Renal pelvis (tissue), 4 donors: ENCODE results near the gene RRP15. TPM values are rescaled to one million over a fixed set of nuclear protein-coding genes. Genes with fewer than 3 reads are reported as not detected.

Experiments
- DNase-seq: peaks from one replicate; pipeline ENCODE4 v3.0.0-alpha.2; 2013
- polyA plus RNA-seq, 3 donors: library from polyadenylated mRNA; unstranded; fragments of 120-200 nt; gene quantifications; one replicate each; pipeline ENCODE4 v1.2.1, GENCODE V29; 2013; ENCODE audit not compliant: insufficient read length in 3 of 3

RRP15 gene
- polyA plus RNA-seq, 3 donors: 21.9 to 26.2 (median 22.4) TPM

DNA sequence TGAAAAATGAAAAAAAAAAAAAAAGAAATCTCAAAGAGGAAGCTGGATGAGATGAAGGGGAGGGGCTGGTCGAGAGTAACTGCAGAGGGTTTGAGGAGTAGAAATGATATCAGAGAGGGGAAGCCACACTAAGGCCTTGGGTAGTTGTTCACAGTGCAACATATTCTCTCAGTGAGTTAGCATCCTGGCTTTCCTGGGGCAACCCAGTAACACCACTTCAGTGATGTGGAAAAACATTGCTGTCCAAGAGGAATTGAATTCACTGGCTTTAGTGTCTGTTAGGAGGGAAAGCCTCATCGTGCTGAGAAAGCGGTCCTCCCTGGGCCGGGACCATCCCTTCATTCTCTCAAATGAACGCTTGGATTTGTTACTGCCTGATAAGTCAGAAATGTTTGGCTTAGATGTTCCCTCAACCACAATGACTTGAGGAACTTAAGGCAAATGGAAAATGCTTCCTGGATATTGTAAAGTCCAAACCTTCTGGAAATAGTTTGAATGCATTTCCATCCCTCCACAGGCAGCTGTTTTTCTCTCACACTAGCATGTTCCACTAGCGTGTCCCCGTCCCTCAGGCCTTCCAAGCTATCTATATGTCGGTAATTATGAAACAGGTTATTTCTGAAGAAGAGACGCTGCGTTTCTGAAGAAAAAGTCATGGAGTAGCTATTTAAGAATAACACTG is 72.3 kb downstream of the RRP15 start:
- no peak for DNase-seq

DNA sequence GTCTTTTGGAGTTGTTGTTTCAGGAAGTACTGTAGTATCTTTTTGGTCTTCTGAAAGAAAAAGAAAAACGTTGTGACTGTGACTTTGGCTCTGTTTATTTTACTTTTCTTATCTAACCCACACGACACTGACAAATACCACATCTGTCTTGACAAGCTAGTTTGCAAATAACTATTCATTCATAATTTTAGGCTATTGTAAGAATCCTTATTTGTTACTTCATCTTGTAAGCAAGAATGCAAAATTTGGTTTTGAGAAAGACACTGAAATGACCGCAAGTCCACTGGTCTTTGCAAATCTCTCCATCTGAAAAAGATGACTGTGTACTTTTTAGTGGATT is 72.8 kb downstream of the RRP15 start:
- no peak for DNase-seq

DNA sequence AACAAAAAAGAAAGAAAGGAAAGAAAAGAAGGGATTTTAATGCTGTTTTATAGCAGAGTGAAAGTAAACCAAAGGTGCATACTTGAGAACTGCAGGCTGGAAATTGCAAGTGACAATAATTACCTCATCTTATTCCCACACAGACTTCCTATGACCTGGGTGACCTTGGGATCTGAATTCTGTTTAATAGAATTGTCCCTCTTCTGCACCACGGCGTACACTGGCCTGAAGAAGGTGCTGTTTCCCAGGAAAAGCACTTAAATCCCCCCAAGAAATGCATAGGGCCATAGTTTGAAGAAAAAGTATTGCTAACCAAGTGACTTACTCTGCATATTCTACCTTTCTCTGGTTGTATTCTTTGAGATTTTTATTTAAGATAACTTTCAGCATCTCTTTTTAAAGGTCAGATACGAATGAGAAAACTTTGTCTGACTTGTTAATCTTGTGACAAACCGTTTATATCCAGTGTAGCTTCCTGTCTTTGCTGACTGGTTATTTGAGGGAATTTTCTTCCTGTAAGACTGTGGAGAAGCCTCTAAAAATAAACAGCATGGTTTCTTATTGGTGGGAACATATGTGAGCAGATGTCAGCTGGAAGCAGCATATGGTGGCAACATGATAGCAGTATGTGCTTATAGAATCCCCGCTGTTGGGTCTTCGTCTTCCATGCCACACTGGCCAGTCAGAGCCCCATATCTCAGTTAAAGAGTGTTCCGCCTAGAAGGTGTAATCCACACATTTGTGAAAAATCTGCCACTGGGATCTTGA is 76.4 kb downstream of the RRP15 start:
- no peak for DNase-seq

DNA sequence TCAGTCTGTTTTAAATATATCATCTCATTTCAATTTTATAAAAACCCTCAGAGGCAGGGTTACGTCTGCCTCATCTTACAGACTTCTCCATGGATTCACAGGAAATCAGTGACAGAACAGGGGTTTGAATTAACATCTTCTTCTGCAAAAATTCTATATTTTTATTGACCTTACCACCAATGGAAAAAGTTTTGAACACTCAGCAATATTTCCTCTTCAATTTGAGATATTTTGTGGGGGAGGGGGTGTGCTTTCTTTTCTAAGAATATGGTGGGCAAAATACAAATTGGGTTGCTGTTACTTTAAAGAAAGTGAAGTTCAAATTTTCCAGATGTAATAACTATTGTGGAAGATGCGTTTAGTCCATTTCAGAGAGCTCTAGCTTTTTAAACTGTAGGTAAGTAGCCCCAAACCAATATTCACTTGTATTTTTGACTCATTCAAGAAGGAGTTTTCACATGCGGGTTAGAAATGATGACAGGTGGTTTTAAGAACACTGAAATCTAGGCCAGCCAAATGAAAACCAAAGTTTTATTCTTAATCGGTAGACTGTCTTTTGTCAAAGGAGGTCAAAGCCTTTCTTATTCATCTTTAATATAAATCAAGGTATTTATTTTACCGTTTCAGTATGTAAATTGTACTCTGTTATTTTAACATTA is 77.5 kb downstream of the RRP15 start:
- DNase-seq: no peak

DNA sequence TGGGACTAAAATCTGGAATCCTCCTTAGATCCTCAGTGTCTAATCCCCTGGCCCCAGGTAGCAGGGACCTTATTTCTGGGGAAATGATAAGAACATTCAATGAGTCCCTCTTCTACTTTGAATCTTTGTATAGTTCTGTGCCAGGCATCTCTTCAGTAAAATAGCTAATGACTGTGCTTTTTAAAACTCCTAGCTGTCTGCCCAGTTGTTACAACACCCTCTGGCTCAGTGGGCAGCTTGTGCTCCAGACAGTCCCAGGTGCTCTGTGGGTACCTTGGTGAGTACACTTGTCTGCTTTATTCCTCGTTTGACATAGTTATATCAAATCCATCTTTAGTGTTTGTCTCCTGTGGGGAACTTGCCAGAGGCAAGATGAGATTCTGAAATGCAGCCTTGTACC is 78.0 kb downstream of the RRP15 start:
- DNase-seq: no peak

DNA sequence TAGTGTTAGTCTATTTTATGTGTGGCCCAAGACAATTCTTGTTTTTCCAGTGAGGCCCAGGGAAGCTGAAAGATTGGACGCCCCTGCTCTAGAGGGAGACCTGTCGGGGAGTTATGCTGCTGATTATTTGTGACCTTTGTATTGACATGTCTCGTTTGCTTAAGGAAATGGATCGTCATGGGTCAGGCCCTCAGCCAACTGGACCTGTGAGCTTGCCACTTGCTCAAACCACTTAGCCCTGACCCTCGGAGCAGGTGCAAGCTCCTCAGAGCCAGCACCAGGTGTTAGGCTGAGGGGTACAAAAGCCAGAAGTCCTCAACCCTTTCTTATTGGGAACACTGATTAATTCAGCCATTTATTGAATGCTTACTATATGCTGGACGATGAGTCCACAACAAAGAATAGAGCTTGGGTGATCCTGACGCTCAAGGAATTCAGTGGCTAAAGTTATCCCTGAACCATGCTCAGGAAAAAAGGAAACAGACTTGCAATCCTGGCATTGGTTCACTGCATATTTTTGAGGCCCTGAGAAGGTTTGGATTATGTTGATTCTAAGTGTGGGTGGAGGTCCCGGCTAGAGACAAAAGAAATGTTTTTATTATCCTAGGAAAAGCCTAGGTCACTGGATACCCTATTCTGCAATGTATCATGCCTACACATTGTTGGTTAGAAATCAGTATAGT is 79.1 kb downstream of the RRP15 start:
- no peak for DNase-seq

DNA sequence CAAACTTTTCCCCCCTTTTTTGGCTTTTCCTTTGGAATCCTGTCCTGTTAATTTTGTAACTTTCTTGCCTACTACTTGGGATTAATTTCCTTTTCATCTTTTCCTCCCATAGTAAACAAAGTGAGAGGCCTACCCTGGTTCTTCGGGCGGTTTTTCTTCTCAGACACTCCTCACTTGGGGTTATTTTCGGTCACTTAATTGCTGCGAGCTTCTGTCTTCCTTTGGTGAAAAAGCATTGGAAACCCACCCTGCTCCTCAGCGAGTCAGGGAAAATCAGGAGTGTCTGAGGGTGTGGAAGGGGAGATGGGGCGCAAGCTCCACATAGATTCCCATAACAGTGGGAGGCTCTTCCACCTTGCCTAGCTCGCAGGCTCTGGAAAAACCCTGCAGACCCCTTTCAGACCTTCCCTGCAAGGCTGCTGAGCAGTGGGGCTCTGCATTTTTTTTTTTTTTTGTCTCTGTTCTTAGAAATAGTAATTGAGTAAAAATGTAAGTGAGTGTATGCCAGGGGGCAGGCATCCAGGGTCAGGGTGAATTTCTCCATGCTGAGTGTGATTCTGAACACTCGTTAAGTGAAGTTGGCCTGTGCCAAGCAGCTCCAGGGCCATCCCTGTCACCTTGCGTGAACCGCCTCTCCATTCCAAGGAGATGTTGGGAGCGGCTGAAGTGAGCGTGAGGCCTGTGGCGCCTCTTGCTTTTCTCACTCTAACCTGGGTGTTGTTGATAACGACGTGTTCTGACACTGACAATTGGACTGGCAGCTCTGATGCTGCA is 80.3 kb downstream of the RRP15 start:
- no peak for DNase-seq

DNA sequence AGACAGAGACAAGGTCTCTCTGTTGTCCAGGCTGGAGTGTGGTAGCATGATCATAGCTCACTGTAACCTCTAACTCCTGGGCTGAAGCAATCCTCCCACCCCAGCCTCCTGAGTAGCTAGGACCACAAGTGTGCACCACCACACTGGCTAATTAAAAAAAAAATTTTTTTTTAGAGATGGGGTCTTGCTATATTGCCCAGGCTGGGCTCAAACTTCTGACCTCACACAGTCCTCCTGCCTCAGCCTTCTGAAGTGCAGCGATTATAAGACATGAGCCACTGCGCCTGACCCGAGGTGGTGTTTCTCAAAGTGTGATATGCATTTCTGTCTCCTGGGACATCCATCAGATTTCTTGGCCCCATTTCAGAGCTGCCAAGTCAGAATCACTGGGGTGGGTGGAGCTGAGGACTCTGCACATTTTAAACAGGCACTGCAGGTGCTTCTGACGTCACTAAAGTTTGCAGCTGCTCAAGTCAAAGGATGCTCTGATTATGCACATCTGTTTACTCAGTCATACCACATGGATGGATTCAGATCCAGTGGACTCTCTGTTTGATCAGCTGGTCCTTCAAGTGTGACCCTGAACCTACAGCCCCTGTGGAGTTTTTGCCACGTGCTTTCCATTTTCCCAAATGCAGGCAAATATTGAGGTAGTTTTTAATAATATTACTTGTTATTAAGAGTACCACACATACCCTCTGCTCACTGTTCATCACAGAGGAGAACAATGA is 81.4 kb downstream of the RRP15 start:
- no peak for DNase-seq

DNA sequence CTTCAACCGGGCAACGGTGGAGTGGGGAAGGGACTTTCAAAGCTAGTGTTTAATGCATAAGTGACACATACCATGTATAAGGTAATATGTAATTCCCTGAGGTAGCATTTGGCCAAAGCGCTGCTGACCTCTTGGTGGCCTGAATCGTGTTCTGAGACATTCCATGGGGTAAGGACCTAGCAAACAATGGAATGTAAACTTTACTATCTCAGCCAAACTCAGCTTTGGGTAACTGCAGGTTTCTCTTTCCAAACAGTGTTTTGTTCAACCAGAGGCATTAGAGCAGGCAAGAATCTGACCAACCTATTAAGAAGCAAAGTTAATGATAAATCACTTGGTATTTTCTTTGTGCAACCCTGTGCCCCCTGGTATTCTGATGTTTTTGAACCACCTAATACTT is 82.0 kb downstream of the RRP15 start:
- no peak for DNase-seq

DNA sequence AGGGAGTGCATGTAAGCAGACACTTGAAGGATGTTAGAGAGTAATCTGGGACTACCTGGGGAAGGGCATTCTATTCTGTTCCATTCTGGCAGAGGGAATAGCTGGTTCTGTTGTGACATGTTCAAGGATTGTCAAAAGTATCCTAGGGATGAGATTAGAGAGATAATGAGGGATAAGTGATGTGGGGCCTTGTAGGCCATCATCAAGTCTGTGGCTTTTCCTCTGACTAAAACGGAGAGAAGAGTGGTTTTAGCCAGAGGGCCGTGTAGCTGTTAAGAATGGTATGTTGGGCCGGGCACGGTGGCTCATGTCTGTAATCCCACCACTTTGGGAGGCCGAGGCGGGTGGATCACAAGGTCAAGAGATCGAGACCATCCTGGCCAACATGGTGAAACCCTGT is 83.6 kb downstream of the RRP15 start:
- no peak for DNase-seq

DNA sequence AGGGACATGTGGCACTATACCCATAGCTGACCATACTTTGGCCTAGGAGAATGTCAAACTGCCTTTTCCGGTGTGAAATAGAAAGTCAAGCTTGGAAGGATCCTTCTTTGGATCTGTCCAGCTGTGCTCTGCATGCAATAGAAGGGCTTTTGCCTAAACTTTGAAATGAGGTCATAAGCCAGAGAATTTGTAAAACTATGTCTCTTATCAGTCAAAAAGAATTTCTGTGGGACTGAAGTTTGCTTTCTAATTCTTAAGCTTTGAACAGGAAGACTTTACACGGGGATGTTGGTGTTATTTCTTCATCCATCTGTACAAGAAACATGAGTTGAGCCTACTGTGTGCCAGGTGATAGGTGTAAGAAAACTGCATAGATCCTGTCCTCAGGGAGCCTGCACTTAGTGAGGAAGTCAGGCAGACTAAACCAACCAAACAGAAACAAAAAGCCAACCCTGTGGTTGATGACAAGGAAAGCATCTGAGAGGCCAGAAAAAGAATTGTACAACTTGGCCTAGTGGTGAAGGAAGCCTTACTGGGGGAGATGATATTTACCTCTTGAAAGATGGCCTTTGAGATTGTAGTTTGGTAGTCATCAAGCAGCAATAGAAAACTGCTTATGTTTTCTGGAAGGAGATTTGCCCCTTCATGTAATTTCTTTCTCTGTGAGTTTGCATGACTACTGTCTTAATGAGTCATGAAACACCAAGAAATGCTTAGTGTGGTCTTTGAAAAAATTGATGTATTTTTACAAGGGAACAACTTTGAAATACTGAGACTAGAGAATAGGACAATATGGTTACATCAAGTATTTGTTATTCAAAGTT is 84.8 kb downstream of the RRP15 start:
- DNase-seq: no peak

DNA sequence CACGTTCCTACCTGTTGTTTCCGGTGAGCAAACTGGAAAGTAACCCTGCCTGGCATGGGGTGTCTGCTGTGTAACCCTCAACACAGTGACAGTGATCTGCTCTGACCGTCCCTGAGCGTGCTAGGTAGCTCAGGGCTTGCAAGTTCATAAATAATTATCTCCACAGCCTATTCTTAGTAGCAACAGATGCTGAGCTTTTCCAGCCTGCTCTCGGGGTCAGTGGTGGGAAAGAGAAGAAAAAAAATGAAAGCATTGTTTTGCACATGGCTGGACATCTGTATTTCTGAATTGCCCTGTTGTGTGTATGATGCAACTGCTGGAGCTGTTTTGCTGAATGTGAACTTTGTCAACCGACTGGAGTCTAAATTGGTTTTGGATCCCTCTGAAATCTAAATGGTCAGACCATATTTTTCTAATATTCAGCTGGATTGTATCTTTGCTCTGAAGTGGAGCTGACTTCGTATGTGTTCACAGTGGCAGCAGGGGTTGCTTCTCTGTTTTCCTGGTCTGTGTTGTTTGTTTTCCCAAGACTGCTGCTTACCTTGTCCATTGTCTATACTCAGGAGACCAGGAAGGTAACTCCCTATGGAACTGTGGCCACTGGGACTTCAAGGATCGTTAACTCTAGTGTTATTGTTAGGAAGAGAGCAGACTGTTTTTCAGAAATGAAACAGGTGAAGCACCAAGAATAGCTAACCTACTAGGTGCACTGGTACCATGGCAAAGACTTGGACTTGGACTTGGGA is 87.0 kb downstream of the RRP15 start:
- no peak for DNase-seq

DNA sequence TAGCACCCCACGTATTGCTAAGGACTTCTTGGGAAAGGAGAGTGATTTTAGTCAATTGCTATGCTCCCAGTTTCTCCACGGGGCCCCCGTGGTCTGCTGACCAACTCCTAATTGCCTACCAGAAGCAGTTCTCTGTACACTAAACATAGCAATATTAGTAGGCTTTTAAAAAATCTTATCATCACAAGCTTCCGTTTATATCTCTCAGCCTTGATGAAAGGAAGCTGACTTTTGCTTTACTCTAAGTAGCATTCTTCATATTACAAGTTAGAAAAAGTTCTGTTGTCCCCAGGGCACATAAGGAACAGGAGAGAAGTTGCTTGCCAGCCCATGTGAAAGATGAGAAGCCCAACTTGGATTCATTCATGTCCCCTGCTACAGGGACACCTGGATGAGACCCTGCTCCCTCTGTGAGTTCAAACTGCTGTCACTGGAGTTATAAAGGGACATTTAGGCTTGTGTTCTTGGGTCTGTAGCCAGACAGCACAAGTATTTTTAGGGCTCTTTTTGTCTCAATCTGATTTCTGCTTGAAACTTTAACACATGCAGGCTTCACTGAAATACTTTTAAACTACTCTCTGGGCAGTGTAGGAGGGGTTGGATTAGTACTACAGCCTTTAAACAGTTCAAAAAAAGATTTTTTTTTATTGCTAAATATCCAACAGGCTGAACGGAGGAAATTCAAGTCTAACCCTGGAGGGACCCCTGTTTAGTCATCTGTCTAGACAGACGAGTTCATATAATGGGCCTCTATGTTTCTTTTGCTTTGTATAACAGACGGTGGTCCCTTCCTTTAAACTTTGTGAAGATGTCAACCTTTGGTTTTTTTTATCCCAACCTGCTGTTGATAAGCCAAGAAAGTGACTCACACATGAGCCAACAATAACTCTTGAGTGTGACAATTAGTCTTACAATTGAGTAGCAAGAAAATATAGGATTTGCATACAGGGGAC is 89.6 kb downstream of the RRP15 start:
- DNase-seq: no peak

DNA sequence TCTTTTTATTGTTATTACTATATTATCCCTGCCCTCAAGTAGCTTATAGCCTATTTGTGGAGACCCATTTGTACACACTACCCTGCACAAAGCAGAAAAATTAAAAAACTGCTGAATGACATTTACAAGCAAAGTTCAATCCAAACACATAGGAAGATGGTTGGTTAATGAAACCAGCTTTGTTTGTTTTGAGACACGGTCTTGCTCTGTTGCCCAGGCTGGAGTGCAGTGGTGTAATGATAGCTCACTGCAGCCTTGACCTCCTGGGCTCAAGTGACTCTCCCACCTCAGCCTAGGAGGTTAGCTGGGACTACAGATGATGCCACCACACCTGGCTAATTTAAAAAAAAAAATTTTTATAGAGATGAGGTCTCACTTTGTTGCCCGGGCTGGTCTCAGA is 91.6 kb downstream of the RRP15 start:
- no peak for DNase-seq

DNA sequence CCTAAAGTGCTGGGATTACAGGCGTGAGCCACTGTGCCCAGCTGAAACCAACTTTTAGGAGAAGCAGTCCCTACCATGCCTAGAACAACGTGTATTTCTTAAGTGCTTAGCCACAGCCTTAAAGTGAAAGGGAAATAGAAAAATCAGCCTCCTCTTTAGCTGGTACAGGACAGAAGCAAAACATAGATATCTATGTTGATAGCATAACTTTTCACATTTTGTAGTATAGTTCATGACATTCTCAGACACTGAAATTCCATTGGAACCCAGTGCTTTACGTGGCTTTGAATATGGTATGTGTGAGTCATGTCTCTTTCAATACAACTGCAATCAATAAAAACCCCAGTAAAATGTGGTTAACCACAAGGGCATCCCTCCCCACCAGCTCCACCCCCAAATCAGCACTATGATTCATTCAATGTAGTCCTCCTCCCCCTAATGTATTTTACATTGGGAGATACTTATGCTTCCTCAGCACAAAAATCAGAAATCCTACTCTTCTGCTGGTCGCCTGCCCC is 92.1 kb downstream of the RRP15 start:
- no peak for DNase-seq

DNA sequence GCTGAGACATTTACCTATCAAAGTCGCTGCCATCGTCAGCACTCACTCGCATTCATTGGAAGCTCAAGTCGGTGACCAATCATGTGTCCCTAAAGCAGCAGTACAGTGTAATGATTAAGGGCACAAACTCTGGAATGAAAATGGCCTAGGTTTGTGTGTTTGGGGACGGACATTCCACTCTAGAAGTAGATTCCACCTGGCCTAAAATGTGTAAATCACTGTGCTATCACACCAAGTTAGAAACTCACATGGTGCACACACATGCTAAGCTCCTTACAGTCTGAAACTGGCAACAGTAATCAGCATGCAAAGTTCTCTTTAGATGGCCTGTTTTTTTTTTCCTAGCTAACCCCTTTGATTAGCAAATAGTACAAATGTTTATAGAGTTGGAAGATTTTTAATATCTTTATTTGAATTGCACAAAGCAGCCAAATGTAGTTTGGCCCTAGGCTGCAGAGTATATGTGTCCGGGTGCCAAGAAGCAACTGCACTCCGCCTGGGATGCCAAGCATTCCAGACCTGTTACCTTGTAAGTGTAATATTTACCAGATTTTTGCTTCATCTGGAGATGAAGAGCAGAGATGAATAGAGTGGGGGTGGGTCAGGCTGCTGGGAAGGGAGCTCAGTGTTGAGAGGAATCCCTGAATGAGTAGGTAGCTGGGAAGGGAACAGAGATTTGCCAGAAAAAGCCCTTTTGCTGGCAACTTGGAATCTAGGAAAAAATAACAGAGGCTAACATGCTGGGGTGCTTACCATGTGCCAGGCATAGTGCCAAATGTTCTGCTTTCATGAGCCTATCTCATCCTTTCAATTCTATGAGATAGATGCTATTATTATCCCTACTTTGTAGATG is 95.3 kb downstream of the RRP15 start:
- DNase-seq: no peak

DNA sequence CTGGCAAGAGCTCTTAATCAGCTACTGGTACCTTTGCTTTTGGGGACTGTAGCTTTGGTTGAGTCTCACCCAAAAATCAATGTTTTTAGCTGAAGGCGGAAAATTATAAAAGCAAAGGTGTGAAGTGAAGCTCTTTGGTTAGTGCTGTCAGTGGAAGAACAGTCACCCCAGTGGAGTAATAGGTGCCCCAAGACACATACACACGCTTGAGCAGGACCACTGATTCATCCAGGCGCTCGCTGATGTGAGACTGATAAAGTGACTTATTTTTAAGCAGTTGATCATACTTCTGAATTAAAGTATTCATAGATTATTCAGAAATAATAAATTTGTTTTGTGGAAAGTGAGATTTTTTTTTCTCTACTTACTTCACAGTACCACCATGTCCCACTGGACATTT is 97.2 kb downstream of the RRP15 start:
- no peak for DNase-seq
